A673 (cell line): ENCODE data around the gene IFI44.

ENCODE experiments used
- CTCF ChIP-seq: fragments of 300-800, 200-600 bp; sonication (generic); conservative IDR thresholded peaks from 2 replicates; pipeline ENCODE4 v1.5.1; 2017; ENCODE audit warnings: low read depth, mild to moderate bottlenecking, antibody characterized with exemption, low read length, moderate library complexity, mixed read lengths
- EZH2 ChIP-seq: fragments of 200-600 bp; sonication (generic); IDR thresholded peaks from 2 replicates; pipeline ENCODE4 v1.6.1; 2017; ENCODE audit warnings: borderline replicate concordance, low read depth, mild to moderate bottlenecking, mixed read lengths, antibody characterized with exemption, low read length; ENCODE audit not compliant: poor library complexity, severe bottlenecking

GRCh38 chr1:78688697-78689096 lies 39.1 kb downstream of the IFI44 start:
- TF ChIP-seq CTCF (peak; percentile 54), EZH2 (no peak)
